ENCODE measurements around the gene NUDT8. TPM values are rescaled to one million over a fixed set of nuclear protein-coding genes. Genes with fewer than 3 reads are reported as not detected.

The NUDT8 gene
- total and polyA plus RNA-seq, 2 experiments from 2014 or later = 5.0 to 15.1 TPM

GRCh38 chr11:67588136-67588503 lies 41.6 kb downstream of the NUDT8 start (continued):
- no peak for TF ChIP-seq ZNF462 (CRISPR knock-in tag; IDR thresholded peaks at IDR 0.05)
- TF ChIP-seq ETS1 (IDR thresholded peaks at IDR 0.05) = no peak
- TF ChIP-seq STAT1 (IDR thresholded peaks at IDR 0.05; ENCODE audit: unreplicated experiment) = no peak

- Histone ChIP-seq H3K4me1 (ENCODE audit: insufficient read depth) (peaks cover 22% of the 10 kb centered on the region), H3K4me2 (no peak overlapping the region), H3K79me2 (replicated peaks; ENCODE audit: insufficient read depth) (peaks cover 27% of the 10 kb centered on the region), H3F3A (replicated peaks; ENCODE audit: low read depth) (peaks cover 23% of the 10 kb centered on the region), H2AFZ (no peak overlapping the region), H3K27me3 (ENCODE audit: insufficient read depth) (no peaks in the 10 kb centered on the region), H4K20me1 (replicated peaks; ENCODE audit: insufficient read depth) (peaks cover 17% of the 10 kb centered on the region; the same call in 1 of the 2 replicates), H3K9me2 (ENCODE audit: insufficient read depth) (no peaks in the 10 kb centered on the region), H3K27ac (ENCODE audit: low read depth) (peak overlapping the region; percentile 45; the same call in 1 of the 2 replicates), H3K36me3 (ENCODE audit: insufficient read depth) (peaks cover 11% of the 10 kb centered on the region; the same call in 1 of the 2 replicates), H3K4me3 (no peak overlapping the region)
- H3K27me3 Mint-ChIP-seq (ENCODE audit: insufficient read depth, low read depth, poor library complexity) = peaks cover 25% of the 10 kb centered on the region
- ATAC-seq (no peak), DNase-seq (ENCODE audit: low spot score) (no peak)
- H3K4me1 Mint-ChIP-seq = peaks cover 32% of the 10 kb centered on the region
- peak overlapping the region; percentile 85 for H3K4me3 Mint-ChIP-seq
- H3K36me3 Mint-ChIP-seq (ENCODE audit: low read depth) = peaks cover 50% of the 10 kb centered on the region
- H3K9me3 Mint-ChIP-seq = peaks cover 2% of the 10 kb centered on the region; the same call in 2 of the 3 replicates
- H3K27ac Mint-ChIP-seq = no peak overlapping the region
- TF ChIP-seq ZNF462 (CRISPR knock-in tag; IDR thresholded peaks at IDR 0.05) (no peak), CREB1 (CRISPR knock-in tag; IDR thresholded peaks at IDR 0.05; ENCODE audit: low read depth) (no peak), ETS1 (IDR thresholded peaks at IDR 0.05) (no peak), POLR2AphosphoS5 (IDR thresholded peaks at IDR 0.05; ENCODE audit: low read depth) (no peak), JUNB (IDR thresholded peaks at IDR 0.05; ENCODE audit: unreplicated experiment) (no peak)
These were observed 43.0 kb downstream of the NUDT8 start for GRCh38 chr11:67586568-67587250.

Measured in GM23338 (cell line).